ENCODE measurements around the gene TANGO6. TPM values are rescaled to one million over a fixed set of nuclear protein-coding genes. Genes with fewer than 3 reads are reported as not detected.

Gene TANGO6
- total and polyA plus RNA-seq, 10 of the 15 experiments (the other 5 are each of a cell fraction or from before 2014, with no cell fraction given) = 1.1 to 20.6 (median 11.0) TPM

DNA sequence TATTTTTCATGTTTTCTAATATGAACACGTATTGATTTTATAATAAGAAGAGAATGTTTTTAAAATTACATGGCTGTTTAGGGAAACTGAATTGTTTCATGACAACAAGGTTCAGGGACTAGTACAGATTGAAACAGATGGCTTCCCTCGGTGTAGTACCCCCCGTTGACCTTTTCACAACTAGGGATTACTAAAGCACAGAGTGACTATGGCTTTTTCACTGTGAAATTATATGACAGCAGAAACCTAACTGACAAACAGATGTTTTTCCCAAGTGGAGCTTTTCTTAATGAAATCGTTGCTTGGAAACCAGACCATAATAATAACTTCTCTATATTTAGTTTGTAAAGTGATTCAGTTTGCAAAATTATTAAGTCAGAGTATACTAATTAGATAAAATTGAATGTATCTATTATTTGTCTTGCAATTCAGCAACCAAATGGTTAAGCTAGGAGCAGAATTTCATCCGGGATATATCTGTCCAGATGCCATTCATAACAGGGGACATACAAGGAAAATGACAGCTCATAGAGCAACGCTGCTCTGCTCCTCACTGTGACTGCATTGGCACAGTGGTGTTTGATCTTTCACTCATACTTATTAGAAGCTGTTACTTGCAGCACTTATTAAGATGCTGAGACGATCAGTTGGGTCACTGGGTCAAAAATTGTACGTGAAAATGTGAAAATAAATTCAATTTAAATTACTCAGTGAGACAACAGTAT is 111.7 kb downstream of the TANGO6 start (continued):
- TF ChIP-seq, protein P1, sequence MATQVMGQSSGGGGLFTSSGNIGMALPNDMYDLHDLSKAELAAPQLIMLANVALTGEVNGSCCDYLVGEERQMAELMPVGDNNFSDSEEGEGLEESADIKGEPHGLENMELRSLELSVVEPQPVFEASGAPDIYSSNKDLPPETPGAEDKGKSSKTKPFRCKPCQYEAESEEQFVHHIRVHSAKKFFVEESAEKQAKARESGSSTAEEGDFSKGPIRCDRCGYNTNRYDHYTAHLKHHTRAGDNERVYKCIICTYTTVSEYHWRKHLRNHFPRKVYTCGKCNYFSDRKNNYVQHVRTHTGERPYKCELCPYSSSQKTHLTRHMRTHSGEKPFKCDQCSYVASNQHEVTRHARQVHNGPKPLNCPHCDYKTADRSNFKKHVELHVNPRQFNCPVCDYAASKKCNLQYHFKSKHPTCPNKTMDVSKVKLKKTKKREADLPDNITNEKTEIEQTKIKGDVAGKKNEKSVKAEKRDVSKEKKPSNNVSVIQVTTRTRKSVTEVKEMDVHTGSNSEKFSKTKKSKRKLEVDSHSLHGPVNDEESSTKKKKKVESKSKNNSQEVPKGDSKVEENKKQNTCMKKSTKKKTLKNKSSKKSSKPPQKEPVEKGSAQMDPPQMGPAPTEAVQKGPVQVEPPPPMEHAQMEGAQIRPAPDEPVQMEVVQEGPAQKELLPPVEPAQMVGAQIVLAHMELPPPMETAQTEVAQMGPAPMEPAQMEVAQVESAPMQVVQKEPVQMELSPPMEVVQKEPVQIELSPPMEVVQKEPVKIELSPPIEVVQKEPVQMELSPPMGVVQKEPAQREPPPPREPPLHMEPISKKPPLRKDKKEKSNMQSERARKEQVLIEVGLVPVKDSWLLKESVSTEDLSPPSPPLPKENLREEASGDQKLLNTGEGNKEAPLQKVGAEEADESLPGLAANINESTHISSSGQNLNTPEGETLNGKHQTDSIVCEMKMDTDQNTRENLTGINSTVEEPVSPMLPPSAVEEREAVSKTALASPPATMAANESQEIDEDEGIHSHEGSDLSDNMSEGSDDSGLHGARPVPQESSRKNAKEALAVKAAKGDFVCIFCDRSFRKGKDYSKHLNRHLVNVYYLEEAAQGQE (IDR thresholded peaks at IDR 0.05; ENCODE audit: low read depth, low read length) = no peak
- TF ChIP-seq SREBF1 (IDR thresholded peaks at IDR 0.05; ENCODE audit: low read length) (no peak), IKZF1 (conservative IDR thresholded peaks at IDR 0.05) (no peak), FOXM1 (IDR thresholded peaks at IDR 0.05; ENCODE audit: low read depth, low read length) (no peak), CHD2 (IDR thresholded peaks at IDR 0.05; ENCODE audit: borderline replicate concordance, low read depth, low read length) (no peak), ZZZ3 (IDR thresholded peaks at IDR 0.05; ENCODE audit: control insufficient read depth, insufficient read length, low read depth) (no peak)
- TF ChIP-seq, protein P2, sequence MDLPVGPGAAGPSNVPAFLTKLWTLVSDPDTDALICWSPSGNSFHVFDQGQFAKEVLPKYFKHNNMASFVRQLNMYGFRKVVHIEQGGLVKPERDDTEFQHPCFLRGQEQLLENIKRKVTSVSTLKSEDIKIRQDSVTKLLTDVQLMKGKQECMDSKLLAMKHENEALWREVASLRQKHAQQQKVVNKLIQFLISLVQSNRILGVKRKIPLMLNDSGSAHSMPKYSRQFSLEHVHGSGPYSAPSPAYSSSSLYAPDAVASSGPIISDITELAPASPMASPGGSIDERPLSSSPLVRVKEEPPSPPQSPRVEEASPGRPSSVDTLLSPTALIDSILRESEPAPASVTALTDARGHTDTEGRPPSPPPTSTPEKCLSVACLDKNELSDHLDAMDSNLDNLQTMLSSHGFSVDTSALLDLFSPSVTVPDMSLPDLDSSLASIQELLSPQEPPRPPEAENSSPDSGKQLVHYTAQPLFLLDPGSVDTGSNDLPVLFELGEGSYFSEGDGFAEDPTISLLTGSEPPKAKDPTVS (IDR thresholded peaks at IDR 0.05; ENCODE audit: low read depth, low read length) = no peak
- TF ChIP-seq, protein P3, sequence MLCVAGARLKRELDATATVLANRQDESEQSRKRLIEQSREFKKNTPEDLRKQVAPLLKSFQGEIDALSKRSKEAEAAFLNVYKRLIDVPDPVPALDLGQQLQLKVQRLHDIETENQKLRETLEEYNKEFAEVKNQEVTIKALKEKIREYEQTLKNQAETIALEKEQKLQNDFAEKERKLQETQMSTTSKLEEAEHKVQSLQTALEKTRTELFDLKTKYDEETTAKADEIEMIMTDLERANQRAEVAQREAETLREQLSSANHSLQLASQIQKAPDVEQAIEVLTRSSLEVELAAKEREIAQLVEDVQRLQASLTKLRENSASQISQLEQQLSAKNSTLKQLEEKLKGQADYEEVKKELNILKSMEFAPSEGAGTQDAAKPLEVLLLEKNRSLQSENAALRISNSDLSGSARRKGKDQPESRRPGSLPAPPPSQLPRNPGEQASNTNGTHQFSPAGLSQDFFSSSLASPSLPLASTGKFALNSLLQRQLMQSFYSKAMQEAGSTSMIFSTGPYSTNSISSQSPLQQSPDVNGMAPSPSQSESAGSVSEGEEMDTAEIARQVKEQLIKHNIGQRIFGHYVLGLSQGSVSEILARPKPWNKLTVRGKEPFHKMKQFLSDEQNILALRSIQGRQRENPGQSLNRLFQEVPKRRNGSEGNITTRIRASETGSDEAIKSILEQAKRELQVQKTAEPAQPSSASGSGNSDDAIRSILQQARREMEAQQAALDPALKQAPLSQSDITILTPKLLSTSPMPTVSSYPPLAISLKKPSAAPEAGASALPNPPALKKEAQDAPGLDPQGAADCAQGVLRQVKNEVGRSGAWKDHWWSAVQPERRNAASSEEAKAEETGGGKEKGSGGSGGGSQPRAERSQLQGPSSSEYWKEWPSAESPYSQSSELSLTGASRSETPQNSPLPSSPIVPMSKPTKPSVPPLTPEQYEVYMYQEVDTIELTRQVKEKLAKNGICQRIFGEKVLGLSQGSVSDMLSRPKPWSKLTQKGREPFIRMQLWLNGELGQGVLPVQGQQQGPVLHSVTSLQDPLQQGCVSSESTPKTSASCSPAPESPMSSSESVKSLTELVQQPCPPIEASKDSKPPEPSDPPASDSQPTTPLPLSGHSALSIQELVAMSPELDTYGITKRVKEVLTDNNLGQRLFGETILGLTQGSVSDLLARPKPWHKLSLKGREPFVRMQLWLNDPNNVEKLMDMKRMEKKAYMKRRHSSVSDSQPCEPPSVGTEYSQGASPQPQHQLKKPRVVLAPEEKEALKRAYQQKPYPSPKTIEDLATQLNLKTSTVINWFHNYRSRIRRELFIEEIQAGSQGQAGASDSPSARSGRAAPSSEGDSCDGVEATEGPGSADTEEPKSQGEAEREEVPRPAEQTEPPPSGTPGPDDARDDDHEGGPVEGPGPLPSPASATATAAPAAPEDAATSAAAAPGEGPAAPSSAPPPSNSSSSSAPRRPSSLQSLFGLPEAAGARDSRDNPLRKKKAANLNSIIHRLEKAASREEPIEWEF (IDR thresholded peaks at IDR 0.05; ENCODE audit: insufficient replicate concordance, low read depth, low read length) = no peak
